Measurements from ENCODE around the gene POLR2E. TPM values are rescaled to one million over a fixed set of nuclear protein-coding genes. Genes with fewer than 3 reads are reported as not detected.

Gene POLR2E
- total RNA-seq, 1 experiment from 2014 or later, result 279 TPM

DNA sequence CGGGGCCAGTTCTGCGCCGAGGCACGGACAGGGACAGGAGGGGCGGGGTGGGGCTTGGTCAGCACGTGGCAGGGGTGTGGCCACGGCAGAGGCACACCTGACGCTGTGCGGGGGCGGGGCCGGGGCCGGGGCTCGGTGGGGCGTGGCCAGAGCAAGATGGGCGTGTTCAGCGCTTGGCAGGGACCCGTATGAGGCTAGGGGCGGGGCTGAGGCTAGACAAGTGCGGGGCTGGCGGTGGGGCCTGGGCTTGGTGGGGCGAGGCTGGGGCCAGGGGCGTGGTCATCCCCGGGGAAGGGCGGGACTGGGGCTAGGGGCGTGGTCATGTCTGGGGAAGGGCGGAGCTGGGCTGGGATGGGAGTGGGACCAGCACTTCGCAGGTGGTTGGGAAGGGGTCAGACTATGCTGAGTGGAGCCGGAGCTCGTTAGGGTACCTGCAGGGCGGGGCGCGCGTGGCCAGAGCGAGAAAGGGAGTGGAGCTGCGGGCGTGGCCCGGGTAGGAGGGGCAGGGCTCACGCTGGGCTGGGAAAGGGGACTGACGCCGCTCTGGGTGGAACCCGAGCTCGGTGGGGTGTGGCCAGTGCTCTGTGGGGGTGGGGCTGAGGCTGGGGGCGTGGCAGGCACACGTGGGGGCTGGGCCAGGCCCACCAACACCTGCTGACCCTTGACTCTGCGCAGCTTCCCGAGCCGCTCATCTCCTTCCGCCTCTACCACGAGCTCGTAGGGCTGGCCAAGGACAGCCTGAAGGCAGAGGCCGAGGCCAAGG is 12.8 kb downstream of the POLR2E start:
- H3K27ac ChIP-seq (ENCODE audit: low read length), result no peak overlapping the region
- H3K4me3 ChIP-seq (ENCODE audit: low read depth in 2 of 2, low read length in 2 of 2), result no peak overlapping the region
- no peaks in the 10 kb centered on the region for H3K36me3 ChIP-seq (ENCODE audit: control insufficient read depth, insufficient read depth, low read length)
- ChIA-PET POLR2A (interaction anchor here (0.6 kb wide), 1 partner anchor 27 kb away, joined by 3 read pairs; no protein-coding TSS in a partner anchor), CTCF (no interaction called here)
- no TSS peak for BruUV-seq (replicated peaks)
- no peaks in the 10 kb centered on the region for H3K9me3 ChIP-seq (ENCODE audit: control insufficient read depth, insufficient read depth, low read depth, low read length)
- DNase-seq (ENCODE audit: low read depth, low spot score), result no peak
- ATAC-seq, result peak; percentile 62
- no peak for TF ChIP-seq SIN3A (IDR thresholded peaks at IDR 0.05; ENCODE audit: borderline replicate concordance, insufficient read depth, low read depth, low read length)
- TF ChIP-seq CTCF (IDR thresholded peaks at IDR 0.05), result no peak
- TF ChIP-seq TCF7L2 (IDR thresholded peaks at IDR 0.05; ENCODE audit: low read depth, low read length), result no peak
- TF ChIP-seq, protein P1, sequence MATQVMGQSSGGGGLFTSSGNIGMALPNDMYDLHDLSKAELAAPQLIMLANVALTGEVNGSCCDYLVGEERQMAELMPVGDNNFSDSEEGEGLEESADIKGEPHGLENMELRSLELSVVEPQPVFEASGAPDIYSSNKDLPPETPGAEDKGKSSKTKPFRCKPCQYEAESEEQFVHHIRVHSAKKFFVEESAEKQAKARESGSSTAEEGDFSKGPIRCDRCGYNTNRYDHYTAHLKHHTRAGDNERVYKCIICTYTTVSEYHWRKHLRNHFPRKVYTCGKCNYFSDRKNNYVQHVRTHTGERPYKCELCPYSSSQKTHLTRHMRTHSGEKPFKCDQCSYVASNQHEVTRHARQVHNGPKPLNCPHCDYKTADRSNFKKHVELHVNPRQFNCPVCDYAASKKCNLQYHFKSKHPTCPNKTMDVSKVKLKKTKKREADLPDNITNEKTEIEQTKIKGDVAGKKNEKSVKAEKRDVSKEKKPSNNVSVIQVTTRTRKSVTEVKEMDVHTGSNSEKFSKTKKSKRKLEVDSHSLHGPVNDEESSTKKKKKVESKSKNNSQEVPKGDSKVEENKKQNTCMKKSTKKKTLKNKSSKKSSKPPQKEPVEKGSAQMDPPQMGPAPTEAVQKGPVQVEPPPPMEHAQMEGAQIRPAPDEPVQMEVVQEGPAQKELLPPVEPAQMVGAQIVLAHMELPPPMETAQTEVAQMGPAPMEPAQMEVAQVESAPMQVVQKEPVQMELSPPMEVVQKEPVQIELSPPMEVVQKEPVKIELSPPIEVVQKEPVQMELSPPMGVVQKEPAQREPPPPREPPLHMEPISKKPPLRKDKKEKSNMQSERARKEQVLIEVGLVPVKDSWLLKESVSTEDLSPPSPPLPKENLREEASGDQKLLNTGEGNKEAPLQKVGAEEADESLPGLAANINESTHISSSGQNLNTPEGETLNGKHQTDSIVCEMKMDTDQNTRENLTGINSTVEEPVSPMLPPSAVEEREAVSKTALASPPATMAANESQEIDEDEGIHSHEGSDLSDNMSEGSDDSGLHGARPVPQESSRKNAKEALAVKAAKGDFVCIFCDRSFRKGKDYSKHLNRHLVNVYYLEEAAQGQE (IDR thresholded peaks at IDR 0.05; ENCODE audit: insufficient read depth in 1 of 2, low read depth in 2 of 2, low read length in 1 of 2), result no peak
- TF ChIP-seq POLR2AphosphoS5 (IDR thresholded peaks at IDR 0.05; ENCODE audit: low read depth, low read length), result no peak
- no peaks in the 10 kb centered on the region for H3K27me3 ChIP-seq (ENCODE audit: control insufficient read depth, insufficient read depth, low read length)
- H3K4me1 ChIP-seq (ENCODE audit: control insufficient read depth, insufficient read depth, low read length), result peaks cover under 1% of the 10 kb centered on the region; the same call in 1 of the 2 replicates
- intact Hi-C loops (cut with micrococcal nuclease; ENCODE audit: unreplicated experiment), result no loop called here
- in situ Hi-C loops (cut with HindIII; ENCODE audit: low pct_unique_long_range_greater_than_20kb, low sequenced_read_pairs), result no loop called here

DNA sequence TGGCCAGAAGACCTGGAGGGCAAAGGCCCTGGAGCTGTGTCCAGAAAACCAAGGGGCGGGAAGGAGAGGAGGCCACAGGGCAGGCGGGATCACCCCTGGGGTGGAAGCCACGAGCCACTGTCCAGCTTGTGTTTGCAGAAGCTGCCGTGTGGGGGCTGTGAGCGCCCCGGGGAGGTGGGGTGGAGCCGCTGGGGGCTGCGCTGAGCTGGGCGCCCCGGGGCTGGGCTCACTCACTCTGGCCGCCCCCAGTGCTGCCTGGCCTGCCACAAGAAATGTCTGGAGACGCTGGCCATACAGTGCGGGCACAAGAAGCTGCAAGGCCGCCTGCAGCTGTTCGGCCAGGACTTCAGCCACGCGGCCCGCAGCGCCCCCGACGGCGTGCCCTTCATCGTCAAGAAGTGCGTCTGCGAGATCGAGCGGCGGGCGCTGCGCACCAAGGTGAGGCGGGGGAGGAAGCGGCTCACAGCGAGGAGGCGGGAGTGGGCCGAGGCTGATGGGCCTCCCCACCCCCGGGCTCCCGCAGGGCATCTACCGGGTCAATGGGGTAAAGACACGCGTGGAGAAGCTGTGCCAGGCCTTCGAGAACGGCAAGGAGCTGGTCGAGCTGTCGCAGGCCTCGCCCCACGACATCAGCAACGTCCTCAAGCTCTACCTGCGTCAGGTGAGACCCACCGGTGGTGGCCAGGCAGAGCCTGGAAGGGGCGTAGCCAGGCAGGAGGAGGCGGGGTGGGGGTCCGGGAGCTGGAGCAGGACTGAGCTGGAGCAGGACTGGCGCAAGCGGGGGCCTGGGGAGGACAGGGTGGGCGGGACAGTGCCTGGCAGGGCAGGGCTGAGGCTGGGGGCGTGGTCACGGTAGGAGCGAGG is 13.6 kb downstream of the POLR2E start:
- peaks cover 4% of the 10 kb centered on the region; the same call in 1 of the 2 replicates for H3K4me1 ChIP-seq (ENCODE audit: control insufficient read depth, insufficient read depth, low read length)
- no peak overlapping the region for H3K27ac ChIP-seq (ENCODE audit: low read length)
- CTCF ChIA-PET, result no interaction called here
- DNase-seq (ENCODE audit: low read depth, low spot score), result no peak
- H3K9me3 ChIP-seq (ENCODE audit: control insufficient read depth, insufficient read depth, low read depth, low read length), result no peaks in the 10 kb centered on the region
- no peaks in the 10 kb centered on the region for H3K36me3 ChIP-seq (ENCODE audit: control insufficient read depth, insufficient read depth, low read length)
- TF ChIP-seq CTCF (IDR thresholded peaks at IDR 0.05) (no peak), TCF7L2 (IDR thresholded peaks at IDR 0.05; ENCODE audit: low read depth, low read length) (no peak)
- intact Hi-C loops (cut with micrococcal nuclease; ENCODE audit: unreplicated experiment), result no loop called here
- BruUV-seq (replicated peaks), result no TSS peak
- H3K27me3 ChIP-seq (ENCODE audit: control insufficient read depth, insufficient read depth, low read length), result no peaks in the 10 kb centered on the region
- in situ Hi-C loops (cut with HindIII; ENCODE audit: low pct_unique_long_range_greater_than_20kb, low sequenced_read_pairs), result no loop called here
- no peak overlapping the region for H3K4me3 ChIP-seq (ENCODE audit: low read depth in 2 of 2, low read length in 2 of 2)
- no peak; the same call in 1 of the 2 replicates for ATAC-seq
- POLR2A ChIA-PET, result interaction anchor here (0.6 kb wide), 1 partner anchor 26 kb away, joined by 3 read pairs; no protein-coding TSS in a partner anchor

All from Panc1 (cell line).